Bronchial epithelial cell (primary cell): ENCODE measurements around the gene SERPINA3. TPM values are rescaled to one million over a fixed set of nuclear protein-coding genes. Genes with fewer than 3 reads are reported as not detected.
A peak's percentile ranks its signal among the peaks of the same experiment; 100 is the strongest.
"Not testable (repeated sequence)": the region's sequence is repeated elsewhere in the genome, so short reads cannot be mapped to it uniquely, and the experiment has no call there.

ENCODE experiments used
- DNase-seq: peaks from one replicate; pipeline ENCODE4 v3.0.0-alpha.2; 2010; ENCODE audit warnings: low read depth
- FAIRE-seq: peaks from 2 replicates; lab custom pipeline; 2011; peaks lifted over from hg19 to GRCh38; lab: Jason Lieb, UNC
- H3K27me3 ChIP-seq: 2 replicates; pipeline ENCODE4 v1.5.1; 2011; ENCODE audit warnings: low read length; ENCODE audit not compliant: control insufficient read depth, insufficient read depth
- H3K36me3 ChIP-seq: 2 replicates; pipeline ENCODE4 v1.5.1; 2011; ENCODE audit warnings: low read length; ENCODE audit not compliant: control insufficient read depth, insufficient read depth
- H3K4me3 ChIP-seq: 2 replicates; pipeline ENCODE4 v1.5.1; 2011; ENCODE audit warnings: mild to moderate bottlenecking, low read depth, low read length, control low read depth
- total RNA-seq: library from RNA; depleted of rRNA; stranded (reverse); fragments of >200 nt; gene quantifications from 2 replicates; pipeline ENCODE4 v1.2.1, GENCODE V29; 2014
- TF ChIP-seq, protein P1 (sequence below): IDR thresholded peaks from 2 replicates; pipeline ENCODE4 v1.5.1; 2011; ENCODE audit warnings: mild to moderate bottlenecking, moderate library complexity, low read length, control low read depth, inconsistent platforms; ENCODE audit not compliant: insufficient read depth, severe bottlenecking

The SERPINA3 gene
- total RNA-seq, 1 donor from 2014 or later: 0.79 TPM

DNA sequence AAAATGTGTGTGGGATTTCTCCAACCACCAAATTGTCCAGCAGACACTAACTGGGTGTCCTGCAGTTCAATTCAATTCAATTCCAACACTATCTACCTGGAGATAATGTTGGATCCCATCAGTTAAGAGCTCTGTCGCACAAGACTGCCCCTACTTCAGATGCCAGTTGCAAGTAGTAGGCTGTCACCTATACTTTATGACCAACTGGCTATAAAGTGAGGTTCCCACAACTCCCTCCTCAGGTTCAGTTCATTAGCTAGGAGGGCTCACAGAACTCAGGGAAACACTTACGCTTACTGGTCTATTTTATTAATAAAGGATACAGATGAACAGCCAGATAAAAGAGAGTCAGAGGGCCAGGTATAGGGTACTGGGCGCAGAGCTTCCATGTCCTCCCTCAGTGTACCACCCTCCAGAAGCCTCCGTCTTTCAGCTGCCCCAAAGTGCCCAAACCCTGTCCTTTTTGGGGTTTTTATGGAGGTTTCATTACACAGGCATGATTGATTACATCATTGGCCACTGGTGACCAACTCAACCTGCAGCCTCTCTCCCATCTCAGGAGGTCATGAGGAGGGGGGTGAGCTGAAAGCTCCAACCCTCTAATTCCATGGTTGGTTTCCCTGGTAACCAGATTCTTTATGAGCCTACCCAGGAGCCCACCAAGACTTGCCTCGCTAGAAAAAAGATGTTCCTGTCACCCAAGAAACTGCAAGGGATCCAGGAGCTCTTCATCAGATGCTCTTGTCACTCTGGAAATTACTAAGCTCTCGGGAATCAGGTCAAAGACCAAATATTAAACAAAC lies 38.5 kb upstream of the SERPINA3 start:
- H3K27me3 ChIP-seq: no peaks in the 10 kb centered on the region
- no peak for FAIRE-seq
- no peaks in the 10 kb centered on the region for H3K36me3 ChIP-seq
- no peak overlapping the region for H3K4me3 ChIP-seq
- no peak for DNase-seq
- TF ChIP-seq, protein P1, sequence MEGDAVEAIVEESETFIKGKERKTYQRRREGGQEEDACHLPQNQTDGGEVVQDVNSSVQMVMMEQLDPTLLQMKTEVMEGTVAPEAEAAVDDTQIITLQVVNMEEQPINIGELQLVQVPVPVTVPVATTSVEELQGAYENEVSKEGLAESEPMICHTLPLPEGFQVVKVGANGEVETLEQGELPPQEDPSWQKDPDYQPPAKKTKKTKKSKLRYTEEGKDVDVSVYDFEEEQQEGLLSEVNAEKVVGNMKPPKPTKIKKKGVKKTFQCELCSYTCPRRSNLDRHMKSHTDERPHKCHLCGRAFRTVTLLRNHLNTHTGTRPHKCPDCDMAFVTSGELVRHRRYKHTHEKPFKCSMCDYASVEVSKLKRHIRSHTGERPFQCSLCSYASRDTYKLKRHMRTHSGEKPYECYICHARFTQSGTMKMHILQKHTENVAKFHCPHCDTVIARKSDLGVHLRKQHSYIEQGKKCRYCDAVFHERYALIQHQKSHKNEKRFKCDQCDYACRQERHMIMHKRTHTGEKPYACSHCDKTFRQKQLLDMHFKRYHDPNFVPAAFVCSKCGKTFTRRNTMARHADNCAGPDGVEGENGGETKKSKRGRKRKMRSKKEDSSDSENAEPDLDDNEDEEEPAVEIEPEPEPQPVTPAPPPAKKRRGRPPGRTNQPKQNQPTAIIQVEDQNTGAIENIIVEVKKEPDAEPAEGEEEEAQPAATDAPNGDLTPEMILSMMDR: no peak

DNA sequence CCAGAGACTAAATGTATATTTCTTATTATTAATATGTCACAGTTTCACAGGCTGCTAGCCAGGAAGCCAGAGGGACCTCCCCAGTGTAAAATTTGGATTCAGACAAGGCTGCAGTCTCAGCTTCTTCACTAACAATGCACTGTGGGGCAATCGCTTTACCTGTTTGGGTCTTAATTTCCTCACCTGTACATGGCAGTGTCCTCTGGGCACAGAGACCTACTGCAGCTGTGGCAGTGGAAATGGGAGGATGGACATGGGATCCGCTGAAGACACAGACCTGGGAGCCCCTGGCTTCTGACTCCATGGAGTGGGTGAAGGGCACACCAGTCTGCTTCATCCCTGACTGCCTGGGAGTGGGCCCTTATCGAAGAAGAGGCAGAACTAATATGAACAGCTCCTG lies 37.9 kb upstream of the SERPINA3 start:
- no peak for FAIRE-seq
- H3K27me3 ChIP-seq: no peaks in the 10 kb centered on the region
- no peak for DNase-seq
- TF ChIP-seq, protein P1: no peak
- H3K36me3 ChIP-seq: no peaks in the 10 kb centered on the region
- H3K4me3 ChIP-seq: no peak overlapping the region

DNA sequence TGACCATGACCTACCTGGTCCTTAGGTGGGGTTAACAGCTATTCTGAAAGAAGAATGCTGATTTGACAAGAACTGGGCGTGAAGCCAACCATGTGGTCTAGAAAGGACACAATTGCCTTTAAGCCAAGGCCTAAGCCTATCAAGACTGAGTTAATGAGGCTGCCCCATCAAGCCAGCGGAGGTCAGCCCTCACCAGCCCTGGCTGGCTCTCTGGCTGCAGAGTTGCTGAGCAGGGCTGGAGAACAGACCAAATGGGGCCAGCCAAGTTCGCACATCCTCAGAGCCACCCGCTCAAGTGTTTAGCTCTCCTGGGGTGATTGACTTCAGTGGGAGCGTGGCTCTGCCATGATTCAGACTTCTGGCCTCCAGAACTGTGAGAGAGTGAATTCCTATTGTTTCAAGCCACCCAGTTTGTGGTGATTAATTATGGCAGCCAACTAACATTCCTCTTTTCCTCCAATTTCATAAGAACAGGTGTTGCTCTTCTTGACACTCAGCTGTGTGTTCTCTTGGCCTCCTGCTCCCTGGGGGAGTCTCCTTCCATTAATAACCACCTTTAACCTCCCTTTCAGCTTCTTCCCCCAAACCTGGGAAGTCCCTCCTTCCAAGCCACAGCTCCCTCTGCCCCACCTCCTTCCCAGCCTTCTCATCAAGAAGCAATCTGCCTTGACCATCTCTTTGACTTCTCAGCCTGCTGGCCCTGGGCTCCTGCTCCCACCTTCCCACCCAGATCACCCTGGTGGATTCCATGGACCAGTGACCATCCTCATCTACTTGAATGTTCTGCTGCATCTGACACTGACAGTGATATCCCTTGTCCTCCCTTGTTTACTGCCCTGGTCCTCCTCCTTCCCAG lies 36.2 kb upstream of the SERPINA3 start:
- Histone ChIP-seq H3K27me3 (no peaks in the 10 kb centered on the region), H3K36me3 (no peaks in the 10 kb centered on the region), H3K4me3 (no peak overlapping the region)
- DNase-seq (no peak), FAIRE-seq (no peak)
- TF ChIP-seq, protein P1: no peak

DNA sequence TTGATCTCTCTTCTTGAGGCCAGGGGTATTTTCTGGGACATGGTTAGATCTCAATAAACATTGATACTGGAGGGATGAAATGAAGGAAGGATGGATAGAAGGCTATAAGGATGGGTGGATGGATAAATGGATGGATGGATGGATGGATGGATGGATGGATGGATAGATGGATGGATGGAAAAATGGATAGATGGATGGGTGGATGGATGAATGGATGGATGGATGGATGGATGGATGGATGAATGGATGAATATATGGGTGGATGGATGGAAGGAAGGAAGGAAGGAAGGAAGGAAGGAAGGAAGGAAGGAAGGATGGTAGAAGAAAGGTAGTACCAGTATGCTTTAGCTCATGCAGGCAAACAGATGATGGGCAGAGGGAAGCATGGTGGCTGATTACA lies 34.7 kb upstream of the SERPINA3 start:
- H3K4me3 ChIP-seq, DNase-seq, H3K36me3 ChIP-seq, FAIRE-seq, H3K27me3 ChIP-seq: not testable (repeated sequence)

DNA sequence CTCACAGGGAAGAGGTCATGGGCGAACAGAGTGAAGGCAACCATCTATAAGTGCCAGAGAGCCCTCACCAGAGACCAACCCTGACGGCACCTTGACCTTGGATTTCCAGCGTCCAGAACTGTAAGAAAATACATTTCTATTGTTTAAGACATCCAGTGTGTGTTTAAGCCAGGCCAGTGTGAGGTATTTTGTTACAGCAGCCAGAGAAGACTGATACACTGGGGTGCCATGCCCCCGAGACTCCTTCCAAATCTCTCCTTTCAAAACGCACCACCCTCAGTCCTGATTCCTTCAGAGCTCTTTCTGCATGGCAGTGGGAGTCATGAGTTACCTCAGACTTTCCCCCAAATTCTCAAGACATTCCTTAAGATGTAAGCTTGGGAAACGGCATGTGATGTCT lies 33.5 kb upstream of the SERPINA3 start:
- no peaks in the 10 kb centered on the region for H3K36me3 ChIP-seq
- no peak overlapping the region for H3K4me3 ChIP-seq
- DNase-seq (no peak), FAIRE-seq (peak; percentile 23)
- TF ChIP-seq, protein P1: no peak
- no peaks in the 10 kb centered on the region for H3K27me3 ChIP-seq
